Tibial artery (tissue), 4 donors: ENCODE data around the gene C10orf120.

Experiments used
- DNase-seq, 2 donors: peaks; one replicate each; pipeline ENCODE4 v3.0.0-alpha.2; 2019
- H3K27ac ChIP-seq, 2 donors: fragments of 200-600 bp; sonication (generic) in 1 of 2; 1 replicate in 1 of 2; 2 replicates in 1 of 2; pipeline ENCODE4 v1.5.1; 2018 to 2019; ENCODE audit warnings: mild to moderate bottlenecking in 1 of 2
- H3K27me3 ChIP-seq, 2 donors: fragments of 200-600 bp; sonication (generic) in 1 of 2; one replicate each; pipeline versions ENCODE4 v1.5.1 to v1.6.0; 2016 to 2019
- H3K36me3 ChIP-seq, 3 donors: fragments of 200-600 bp; sonication (generic) in 2 of 3; one replicate each; pipeline ENCODE4 v1.5.1; 2016 to 2019; ENCODE audit warnings: mild to moderate bottlenecking in 2 of 3
- H3K4me1 ChIP-seq, 4 donors: fragments of 200-600 bp; sonication (generic) in 2 of 4; 1 replicate in 3 of 4; 2 replicates in 1 of 4; pipeline ENCODE4 v1.5.1; 2016 to 2019
- H3K4me3 ChIP-seq, 2 donors: fragments of 200-600 bp; sonication (generic) in 1 of 2; 1 replicate in 1 of 2; 2 replicates in 1 of 2; pipeline ENCODE4 v1.5.1; 2018 to 2019; ENCODE audit warnings: mild to moderate bottlenecking in 2 of 2
- H3K9me3 ChIP-seq, 3 donors: fragments of 200-600 bp; sonication (generic) in 1 of 3; one replicate each; pipeline ENCODE4 v1.5.1; 2016 to 2019
- intact Hi-C: fragments of 100-400 bp; cut with DNase I; formaldehyde crosslinking; loops from one replicate; pipeline ENCODE4 v1.15.0; 2023; ENCODE audit warnings: low total_unique reads
- TF ChIP-seq, protein P1 (sequence below), 2 experiments: fragments of 200-600 bp in 1 of 2; fragments of 450-650 bp in 1 of 2; IDR thresholded peaks; one replicate each; pipeline ENCODE4 v1.5.1; 2017 to 2019; ENCODE audit warnings: antibody characterized with exemption in 2 of 2, mild to moderate bottlenecking in 1 of 2, moderate library complexity in 1 of 2

Gene C10orf120

DNA sequence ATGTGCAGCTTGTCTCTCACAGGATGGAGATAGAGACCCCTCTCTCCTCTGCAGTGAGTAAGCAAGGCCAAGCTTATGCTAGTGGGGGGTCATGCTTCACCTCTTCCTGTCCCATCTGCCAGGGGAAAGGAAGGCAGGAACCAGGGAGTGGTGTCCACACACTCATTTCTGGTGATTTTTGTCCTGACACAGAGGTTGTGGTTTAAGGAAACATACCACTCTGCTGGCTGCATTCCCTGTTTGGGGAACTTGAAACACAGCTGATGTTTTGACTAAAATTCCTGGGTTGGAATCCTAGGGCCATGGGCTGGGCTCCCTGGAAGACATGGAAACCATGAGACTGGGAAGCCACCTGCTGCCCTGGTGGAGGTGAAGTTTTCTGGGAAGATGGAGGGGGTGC is 21.4 kb downstream of the C10orf120 start:
- DNase-seq: no peak
- Histone ChIP-seq H3K27me3 (no peaks in the 10 kb centered on the region), H3K4me1 (peaks cover 0 to 4% (median 0%) of the 10 kb centered on the region in 4 donors), H3K36me3 (no peaks in the 10 kb centered on the region), H3K27ac (no peak overlapping the region), H3K4me3 (no peak overlapping the region), H3K9me3 (no peaks in the 10 kb centered on the region)
- TF ChIP-seq, protein P1, sequence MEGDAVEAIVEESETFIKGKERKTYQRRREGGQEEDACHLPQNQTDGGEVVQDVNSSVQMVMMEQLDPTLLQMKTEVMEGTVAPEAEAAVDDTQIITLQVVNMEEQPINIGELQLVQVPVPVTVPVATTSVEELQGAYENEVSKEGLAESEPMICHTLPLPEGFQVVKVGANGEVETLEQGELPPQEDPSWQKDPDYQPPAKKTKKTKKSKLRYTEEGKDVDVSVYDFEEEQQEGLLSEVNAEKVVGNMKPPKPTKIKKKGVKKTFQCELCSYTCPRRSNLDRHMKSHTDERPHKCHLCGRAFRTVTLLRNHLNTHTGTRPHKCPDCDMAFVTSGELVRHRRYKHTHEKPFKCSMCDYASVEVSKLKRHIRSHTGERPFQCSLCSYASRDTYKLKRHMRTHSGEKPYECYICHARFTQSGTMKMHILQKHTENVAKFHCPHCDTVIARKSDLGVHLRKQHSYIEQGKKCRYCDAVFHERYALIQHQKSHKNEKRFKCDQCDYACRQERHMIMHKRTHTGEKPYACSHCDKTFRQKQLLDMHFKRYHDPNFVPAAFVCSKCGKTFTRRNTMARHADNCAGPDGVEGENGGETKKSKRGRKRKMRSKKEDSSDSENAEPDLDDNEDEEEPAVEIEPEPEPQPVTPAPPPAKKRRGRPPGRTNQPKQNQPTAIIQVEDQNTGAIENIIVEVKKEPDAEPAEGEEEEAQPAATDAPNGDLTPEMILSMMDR (IDR thresholded peaks at IDR 0.05): no peak
- intact Hi-C loops: no loop called here

DNA sequence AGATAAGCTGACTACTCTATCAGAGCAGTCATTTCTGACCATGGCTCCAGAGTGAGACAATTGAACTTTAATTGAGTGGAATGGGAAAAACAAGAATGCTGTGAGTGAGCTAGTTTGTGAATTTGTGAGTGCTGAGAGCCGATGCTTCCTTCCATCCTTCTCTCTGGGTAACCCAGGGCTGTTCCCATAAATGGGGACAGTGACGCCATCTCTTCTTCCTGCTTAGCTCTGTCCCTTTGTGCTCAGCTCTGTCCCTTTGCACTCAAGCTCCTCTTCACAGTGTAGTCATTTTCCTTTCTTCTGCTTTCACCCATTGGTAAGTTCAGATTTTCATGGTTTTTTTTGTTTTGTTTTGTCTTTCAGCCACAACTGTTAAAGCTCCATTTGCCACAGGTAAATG is 24.4 kb downstream of the C10orf120 start:
- DNase-seq: no peak
- TF ChIP-seq, protein P1 (IDR thresholded peaks at IDR 0.05): no peak
- Histone ChIP-seq H3K4me1 (peaks cover 0 to 4% (median 0%) of the 10 kb centered on the region in 4 donors), H3K27ac (no peak overlapping the region), H3K36me3 (no peaks in the 10 kb centered on the region), H3K4me3 (no peak overlapping the region), H3K9me3 (no peaks in the 10 kb centered on the region), H3K27me3 (no peaks in the 10 kb centered on the region)
- intact Hi-C loops: no loop called here

DNA sequence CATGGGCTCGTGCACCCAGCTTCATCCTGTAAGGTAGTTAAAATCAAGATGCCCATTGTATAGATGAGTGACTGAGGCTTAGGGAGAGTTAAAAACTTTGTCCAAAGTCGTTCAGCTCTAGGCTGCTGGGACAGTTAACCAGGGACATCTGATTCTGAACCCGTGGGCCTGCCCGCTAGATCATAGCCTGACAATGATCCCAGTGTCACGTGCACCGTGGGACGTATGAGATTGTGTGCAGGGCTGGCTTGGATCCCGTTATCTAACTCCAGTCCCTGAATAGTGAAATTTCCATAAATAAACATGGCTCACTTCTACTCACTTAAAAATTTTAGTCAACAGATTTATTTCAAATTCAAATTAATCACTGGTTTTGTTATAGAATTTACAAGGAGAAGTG is 24.9 kb downstream of the C10orf120 start:
- Histone ChIP-seq H3K27ac (no peak overlapping the region), H3K27me3 (no peaks in the 10 kb centered on the region), H3K36me3 (no peaks in the 10 kb centered on the region), H3K4me3 (no peak overlapping the region), H3K9me3 (no peaks in the 10 kb centered on the region), H3K4me1 (peaks cover 0 to 4% (median 0%) of the 10 kb centered on the region in 4 donors)
- intact Hi-C loops: no loop called here
- TF ChIP-seq, protein P1 (IDR thresholded peaks at IDR 0.05): no peak
- no peak for DNase-seq

DNA sequence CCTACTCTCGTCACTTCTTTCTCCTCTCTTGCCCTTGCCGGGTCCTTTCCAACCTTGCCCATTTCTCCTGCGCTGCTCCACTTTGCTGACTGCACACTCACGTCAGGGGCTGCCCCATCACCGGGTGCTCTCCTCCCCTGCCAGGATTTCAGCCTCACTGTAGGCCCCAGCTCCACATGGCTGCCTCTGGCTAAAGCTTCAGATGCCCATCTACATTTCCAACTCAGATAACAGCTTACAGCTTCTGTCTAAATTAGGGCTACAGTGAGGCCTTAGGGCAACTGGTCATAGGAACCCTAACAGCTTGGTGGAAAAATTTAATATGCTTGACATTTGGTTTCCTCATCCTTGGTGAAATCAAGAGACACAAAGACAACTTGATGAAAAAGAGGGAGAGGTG is 25.9 kb downstream of the C10orf120 start:
- H3K4me3 ChIP-seq: no peak overlapping the region

DNA sequence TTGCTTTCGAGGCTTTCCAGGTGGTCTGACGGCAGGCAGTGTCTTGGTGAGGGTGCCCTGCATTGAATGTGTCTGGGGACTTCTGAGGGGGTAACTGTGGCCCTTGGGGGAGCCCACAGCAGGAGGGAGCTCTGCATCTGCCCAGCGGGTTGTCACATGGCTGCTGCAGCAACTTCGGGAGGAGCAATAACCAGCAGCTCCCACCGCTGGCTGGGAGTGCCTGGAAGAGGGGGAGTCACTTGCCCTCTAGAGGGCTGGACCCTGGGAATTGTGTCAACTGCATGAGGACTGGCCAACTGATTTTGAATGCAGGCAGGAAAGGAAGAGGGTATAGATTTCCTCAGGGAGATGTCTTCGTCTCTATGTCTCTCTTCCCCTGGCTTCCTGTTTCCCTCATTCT is 26.4 kb downstream of the C10orf120 start:
- H3K36me3 ChIP-seq: no peaks in the 10 kb centered on the region
- no peaks in the 10 kb centered on the region for H3K9me3 ChIP-seq
- H3K4me1 ChIP-seq: peaks cover 0 to 2% (median 0%) of the 10 kb centered on the region in 4 donors
- H3K27ac ChIP-seq: no peak overlapping the region
- H3K4me3 ChIP-seq: no peak overlapping the region
- DNase-seq: no peak
- H3K27me3 ChIP-seq: no peaks in the 10 kb centered on the region
- intact Hi-C loops: no loop called here
- TF ChIP-seq, protein P1 (IDR thresholded peaks at IDR 0.05): no peak

More for the DNA sequence above, 25.9 kb downstream of the C10orf120 start:
- Histone ChIP-seq H3K4me1 (peaks cover 0 to 4% (median 0%) of the 10 kb centered on the region in 4 donors), H3K27ac (no peak overlapping the region), H3K36me3 (no peaks in the 10 kb centered on the region), H3K27me3 (no peaks in the 10 kb centered on the region), H3K9me3 (no peaks in the 10 kb centered on the region)
- no peak for DNase-seq
- TF ChIP-seq, protein P1 (IDR thresholded peaks at IDR 0.05): no peak
- intact Hi-C loops: no loop called here

DNA sequence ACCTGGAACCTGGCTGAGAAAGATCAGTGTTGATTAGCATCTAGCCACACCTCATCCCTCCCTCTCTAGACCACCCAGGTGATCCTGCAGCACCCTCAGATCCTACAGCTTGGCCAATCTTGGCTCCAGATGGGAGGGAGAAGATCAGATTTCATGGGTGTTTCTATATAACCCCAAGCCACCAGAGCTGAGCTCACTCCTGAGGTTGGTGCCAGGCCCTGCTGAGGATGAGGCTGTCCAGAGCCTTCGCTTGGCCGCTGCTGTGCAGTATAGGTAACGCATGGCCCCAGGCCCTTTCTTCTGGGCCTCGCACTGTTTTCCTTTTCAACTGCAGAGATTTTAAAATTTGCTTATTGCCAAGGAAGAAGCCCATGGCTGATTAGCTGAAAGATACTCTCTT is 27.0 kb downstream of the C10orf120 start:
- H3K27ac ChIP-seq: no peak overlapping the region
- H3K36me3 ChIP-seq: no peaks in the 10 kb centered on the region
- no peaks in the 10 kb centered on the region for H3K27me3 ChIP-seq
- no peak for DNase-seq
- no peak overlapping the region for H3K4me3 ChIP-seq
- no peaks in the 10 kb centered on the region for H3K9me3 ChIP-seq
- TF ChIP-seq, protein P1 (IDR thresholded peaks at IDR 0.05): no peak
- no peaks in the 10 kb centered on the region for H3K4me1 ChIP-seq
- intact Hi-C loops: no loop called here
